ENCODE data around the gene MTCP1.
A peak's percentile ranks its signal among the peaks of the same experiment; 100 is the strongest.

The MTCP1 gene

GRCh38 chrX:155028129-155028528, 42.8 kb downstream of the MTCP1 start:
- TF ChIP-seq SIN3A (IDR thresholded peaks at IDR 0.05; ENCODE audit: borderline replicate concordance, insufficient read depth, low read length) (no peak), POLR2AphosphoS5 (IDR thresholded peaks at IDR 0.05; ENCODE audit: low read depth, low read length) (no peak), FOXP2 (optimal IDR thresholded peaks at IDR 0.05; ENCODE audit: borderline replicate concordance, extremely low read depth, extremely low read length, insufficient read depth) (no peak)

- no peak for TF ChIP-seq FOXP2 (optimal IDR thresholded peaks at IDR 0.05; ENCODE audit: borderline replicate concordance, extremely low read depth, extremely low read length, insufficient read depth)
- TF ChIP-seq POLR2AphosphoS5 (IDR thresholded peaks at IDR 0.05; ENCODE audit: low read depth, low read length): no peak
- no peak for TF ChIP-seq REST (IDR thresholded peaks at IDR 0.05; ENCODE audit: insufficient read depth in 1 of 2, low read depth in 2 of 2, low read length in 2 of 2)
These were observed 43.3 kb downstream of the MTCP1 start for GRCh38 chrX:155027509-155028066.

- TF ChIP-seq POLR2AphosphoS5 (IDR thresholded peaks at IDR 0.05; ENCODE audit: low read depth, low read length) (no peak), FOXP2 (optimal IDR thresholded peaks at IDR 0.05; ENCODE audit: borderline replicate concordance, extremely low read depth, extremely low read length, insufficient read depth) (peak; percentile 64)
These were observed 44.0 kb downstream of the MTCP1 start, which contains the start of gene FUNDC2 for GRCh38 chrX:155026727-155027508. TSS of gene FUNDC2 (plus strand) at chrX:155026844. CDS start at chrX:155026939, 95 bp downstream.

GRCh38 chrX:155026420-155026726, 44.6 kb downstream of the MTCP1 start:
- TF ChIP-seq SIN3A (IDR thresholded peaks at IDR 0.05; ENCODE audit: borderline replicate concordance, insufficient read depth, low read length) (no peak), REST (IDR thresholded peaks at IDR 0.05; ENCODE audit: insufficient read depth in 1 of 2, low read depth in 2 of 2, low read length in 2 of 2) (no peak), FOXP2 (optimal IDR thresholded peaks at IDR 0.05; ENCODE audit: borderline replicate concordance, extremely low read depth, extremely low read length, insufficient read depth) (no peak)

- TF ChIP-seq SIN3A (IDR thresholded peaks at IDR 0.05; ENCODE audit: borderline replicate concordance, insufficient read depth, low read length): no peak
These were observed 46.8 kb downstream of the MTCP1 start for GRCh38 chrX:155023907-155024833.

GRCh38 chrX:155022585-155022984, 48.4 kb downstream of the MTCP1 start, which contains the start of gene F8:
TSS of gene F8 (minus strand) at chrX:155022723. CDS start at chrX:155022552, 171 bp downstream.
- TF ChIP-seq TAF1 (IDR thresholded peaks at IDR 0.05; ENCODE audit: borderline replicate concordance, insufficient read depth, low read length) (no peak), POLR2AphosphoS5 (IDR thresholded peaks at IDR 0.05; ENCODE audit: low read depth, low read length) (no peak), SIN3A (IDR thresholded peaks at IDR 0.05; ENCODE audit: borderline replicate concordance, insufficient read depth, low read length) (no peak), REST (IDR thresholded peaks at IDR 0.05; ENCODE audit: insufficient read depth in 1 of 2, low read depth in 2 of 2, low read length in 2 of 2) (no peak), FOXP2 (optimal IDR thresholded peaks at IDR 0.05; ENCODE audit: borderline replicate concordance, extremely low read depth, extremely low read length, insufficient read depth) (no peak)

Data from PFSK-1 (cell line).